NCI-H345 treated with DMSO at 0.1 percent for 48 hours (cell line): ENCODE measurements around the gene THADA.
"Not testable (repeated sequence)": the region's sequence is repeated elsewhere in the genome, so short reads cannot be mapped to it uniquely, and the experiment has no call there.

ENCODE experiments used
- DNase-seq: peaks from one replicate; lab custom pipeline; 2025; ENCODE audit not compliant: unreplicated experiment; lab: John Stamatoyannopoulos, UW

The THADA gene

GRCh38 chr2:43540021-43540779, 55.6 kb downstream of the THADA start:
- no peak for DNase-seq

DNA sequence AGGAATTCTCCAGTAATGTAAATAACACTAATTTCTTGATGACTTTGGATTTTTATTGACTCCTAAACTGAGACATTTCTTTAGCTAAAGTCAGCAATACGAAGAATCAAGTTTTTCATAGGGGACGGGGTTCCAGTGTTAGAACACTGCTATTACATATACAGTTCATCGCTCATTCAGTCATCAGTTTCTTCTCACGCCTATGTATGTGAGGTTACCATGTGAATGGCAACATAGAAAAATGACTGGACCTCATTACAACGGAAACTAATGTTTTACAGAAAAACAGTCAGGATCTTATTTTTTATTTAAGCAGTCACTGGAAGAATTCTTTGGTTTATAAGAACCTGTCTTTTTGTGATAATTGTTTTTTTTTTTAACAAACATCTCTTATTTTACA, 56.4 kb downstream of the THADA start:
- DNase-seq, result no peak

DNA sequence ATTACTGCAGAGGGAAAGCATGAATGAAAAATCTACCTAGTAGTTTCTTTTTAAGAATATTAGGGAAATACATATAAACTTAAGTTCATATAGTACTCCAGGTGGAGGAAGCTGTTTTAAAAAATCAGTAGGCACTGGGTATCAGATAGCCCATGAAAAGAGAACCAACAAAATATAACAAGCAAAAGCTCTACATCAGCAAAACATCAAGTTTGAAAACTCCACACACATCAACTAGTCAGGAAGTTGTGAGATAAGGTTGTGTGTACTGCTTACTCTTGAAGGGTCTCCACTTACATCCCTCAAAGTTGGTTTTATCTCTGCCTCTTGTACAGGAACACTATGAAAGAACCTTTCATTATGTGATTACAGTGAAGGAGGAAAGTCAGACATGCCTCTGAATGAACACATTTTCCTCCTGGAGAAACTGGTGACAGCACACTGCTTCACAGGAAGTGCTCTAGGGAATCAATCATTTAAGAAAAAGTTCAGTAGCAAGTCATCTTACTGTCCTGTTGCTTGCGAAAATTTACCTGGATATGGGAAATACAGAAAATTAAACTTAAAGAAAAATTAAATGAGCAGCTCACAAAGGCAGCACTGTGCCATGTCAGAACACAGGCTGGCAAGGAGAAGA, 57.7 kb downstream of the THADA start:
- no peak for DNase-seq

DNA sequence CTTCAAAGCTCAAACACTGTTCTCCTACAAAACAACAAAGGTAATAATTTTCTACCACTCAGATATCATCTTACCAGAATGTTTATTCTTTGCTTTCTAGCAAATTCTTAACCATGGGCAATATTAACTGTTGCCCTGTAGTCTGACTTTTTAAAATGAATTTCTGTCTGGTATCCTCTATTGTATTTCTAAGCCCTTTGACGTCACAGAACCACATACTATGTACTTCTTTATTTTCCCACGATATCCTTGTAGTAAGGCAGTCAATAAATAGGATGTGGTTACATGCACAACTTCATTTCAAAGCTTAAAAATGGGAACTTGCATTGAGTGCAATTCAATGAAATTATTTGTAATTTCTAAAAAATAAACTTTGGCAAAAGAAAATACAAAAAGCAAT, 58.7 kb downstream of the THADA start:
- no peak for DNase-seq

- no peak for DNase-seq
Measured at GRCh38 chr2:43534569-43534968, 61.3 kb downstream of the THADA start.

GRCh38 chr2:43532572-43532971, 63.3 kb downstream of the THADA start:
- DNase-seq, result not testable (repeated sequence)

DNA sequence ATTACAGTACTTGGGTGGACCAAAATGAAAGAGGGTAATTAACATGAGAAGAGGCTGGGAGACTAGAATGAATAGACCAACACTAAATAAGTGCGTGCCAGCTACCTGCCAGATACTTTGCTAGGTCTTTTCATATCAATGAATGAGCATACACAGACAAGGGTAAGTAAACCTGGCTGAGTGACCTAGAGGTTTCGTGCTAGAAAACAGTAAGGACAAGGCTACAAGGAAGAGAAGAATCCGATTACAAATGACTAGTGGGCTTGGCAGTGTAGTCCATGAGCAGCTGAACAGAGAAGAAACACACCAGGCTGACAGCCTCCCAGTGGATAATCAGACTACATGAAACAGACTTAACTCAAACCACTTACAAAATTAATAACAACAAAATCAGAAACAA, 64.6 kb downstream of the THADA start:
- no peak for DNase-seq

GRCh38 chr2:43526994-43527393, 68.8 kb downstream of the THADA start:
- no peak for DNase-seq

DNA sequence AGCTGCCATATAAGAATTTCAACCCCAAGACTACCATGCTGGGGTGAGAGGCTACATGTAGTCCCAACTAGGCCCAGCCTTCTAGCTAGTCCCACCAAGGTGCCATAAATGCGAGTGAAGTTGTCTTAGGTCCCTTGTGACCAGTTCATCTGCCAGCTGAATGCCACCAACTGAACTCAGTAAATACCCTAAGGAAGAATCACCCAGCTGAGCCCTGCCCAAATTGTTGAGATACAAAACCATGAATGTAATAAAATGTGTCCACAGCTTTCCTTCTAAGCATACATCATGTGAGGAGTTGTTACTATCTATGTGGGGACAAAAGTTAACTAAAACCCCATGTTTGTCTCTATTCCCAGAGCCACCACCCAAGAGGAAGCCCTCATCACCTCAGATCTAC, 70.3 kb downstream of the THADA start:
- DNase-seq, result no peak

DNA sequence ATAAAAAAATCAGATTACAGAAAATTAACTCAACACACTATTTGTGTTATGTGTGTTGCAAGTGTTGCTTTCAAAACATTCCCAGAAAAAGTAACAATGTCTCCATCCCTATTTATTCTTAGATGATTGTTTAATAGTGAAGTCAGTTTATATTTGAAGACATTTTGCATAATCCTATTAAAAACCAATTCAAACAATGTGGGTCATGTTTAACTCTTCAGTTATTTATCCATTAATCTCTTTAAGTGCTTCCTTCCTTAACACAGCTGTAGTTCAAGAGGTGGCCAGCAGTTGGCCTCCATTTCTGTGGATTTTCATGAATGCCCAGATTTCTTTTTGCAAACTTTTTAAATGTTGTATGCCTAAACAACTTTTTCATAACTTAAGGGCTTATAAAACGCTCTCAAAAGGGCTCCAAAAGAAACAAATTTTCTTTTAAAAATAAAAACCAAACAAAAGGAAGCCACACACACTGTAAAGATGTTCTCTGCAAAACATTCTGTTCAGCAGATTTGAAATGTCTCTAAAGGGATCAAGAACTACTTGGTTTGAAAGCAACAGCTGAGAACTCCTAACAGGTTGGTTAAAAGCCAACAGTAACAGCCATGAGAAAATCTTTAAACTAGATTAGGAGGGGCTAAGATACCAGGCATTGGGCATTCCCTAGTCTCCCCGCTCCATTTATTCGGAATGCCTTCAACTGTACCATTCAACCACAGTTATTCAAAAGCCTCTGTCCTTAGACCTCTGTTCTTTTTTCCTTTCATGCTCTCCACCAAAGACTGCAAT, 71.5 kb downstream of the THADA start:
- no peak for DNase-seq

DNA sequence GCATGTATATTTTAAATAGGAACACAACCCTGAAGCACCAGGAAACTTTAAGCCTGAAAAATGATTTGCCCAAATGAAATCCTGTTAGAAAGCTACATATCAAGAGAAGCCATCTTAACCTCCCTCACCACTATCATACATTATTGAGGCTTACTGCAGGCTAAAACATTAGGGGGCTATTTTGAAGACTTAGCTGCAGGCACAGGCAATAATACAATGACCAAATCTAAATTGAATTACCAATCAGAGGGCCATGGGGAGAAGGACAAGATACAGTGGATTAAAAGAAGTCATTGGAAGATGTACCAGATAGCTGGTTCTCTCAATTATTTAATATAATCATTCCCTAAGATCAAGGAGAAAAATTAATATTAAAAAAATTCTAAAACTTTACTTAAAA, 73.7 kb downstream of the THADA start:
- DNase-seq, result no peak

DNA sequence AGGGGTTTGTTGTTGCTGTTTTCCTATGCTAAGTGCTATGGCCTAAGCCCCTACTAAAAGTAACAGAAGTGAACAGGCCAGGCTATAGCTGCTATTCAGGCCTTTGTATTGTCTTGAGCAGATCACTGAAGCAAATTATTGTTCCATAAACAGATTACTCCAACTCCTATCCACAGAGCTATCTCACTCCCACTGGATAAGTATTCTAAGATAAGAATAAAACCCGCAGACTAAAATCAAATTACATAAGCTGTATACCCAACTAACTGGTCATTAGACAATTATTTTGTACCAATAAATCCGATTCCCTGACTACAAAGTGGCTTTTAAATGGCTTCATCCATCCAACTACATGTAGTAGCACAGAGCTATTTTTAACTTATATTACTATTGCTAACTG, 74.3 kb downstream of the THADA start:
- no peak for DNase-seq

DNA sequence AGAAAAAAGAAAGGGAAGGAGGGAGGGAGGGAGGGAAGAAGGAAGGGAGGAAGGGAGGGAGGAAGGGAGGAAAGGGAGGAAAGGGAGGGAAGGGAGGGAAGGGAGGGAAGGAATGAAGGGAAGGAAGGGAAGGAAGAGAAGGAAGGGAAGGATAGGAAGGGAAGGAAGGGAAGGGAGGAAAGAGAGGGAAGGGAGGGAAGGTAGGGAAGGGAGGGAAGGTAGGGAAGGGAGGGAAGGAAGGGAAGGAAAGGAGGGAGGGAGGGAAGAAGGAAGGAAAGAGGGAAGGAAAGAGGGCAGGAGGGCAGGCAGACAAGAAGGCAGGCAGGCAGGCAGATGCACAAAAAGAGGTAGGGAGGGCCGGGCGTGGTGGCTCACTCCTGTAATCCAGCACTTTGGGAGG, 74.9 kb downstream of the THADA start:
- DNase-seq, result no peak

GRCh38 chr2:43519643-43520221, 76.1 kb downstream of the THADA start:
- no peak for DNase-seq

DNA sequence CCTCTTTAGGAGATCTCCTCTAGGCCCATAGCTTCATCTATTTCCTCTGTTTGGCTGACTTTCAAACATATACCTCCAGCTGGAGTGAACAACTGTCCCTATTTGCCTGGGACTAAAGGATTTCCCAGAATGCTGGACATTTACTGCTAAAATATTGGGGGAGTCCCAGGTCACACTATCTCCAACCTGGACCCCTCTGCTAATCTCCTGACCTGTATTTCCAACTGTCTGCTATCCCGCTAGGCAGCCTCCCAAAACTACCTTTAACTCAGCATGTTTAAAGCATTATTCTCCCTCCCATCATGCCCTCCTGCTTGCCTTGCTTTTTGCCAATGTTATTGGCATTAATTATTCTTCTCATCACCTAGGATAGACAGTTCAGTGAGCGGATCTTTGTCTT, 77.1 kb downstream of the THADA start:
- DNase-seq, result no peak

DNA sequence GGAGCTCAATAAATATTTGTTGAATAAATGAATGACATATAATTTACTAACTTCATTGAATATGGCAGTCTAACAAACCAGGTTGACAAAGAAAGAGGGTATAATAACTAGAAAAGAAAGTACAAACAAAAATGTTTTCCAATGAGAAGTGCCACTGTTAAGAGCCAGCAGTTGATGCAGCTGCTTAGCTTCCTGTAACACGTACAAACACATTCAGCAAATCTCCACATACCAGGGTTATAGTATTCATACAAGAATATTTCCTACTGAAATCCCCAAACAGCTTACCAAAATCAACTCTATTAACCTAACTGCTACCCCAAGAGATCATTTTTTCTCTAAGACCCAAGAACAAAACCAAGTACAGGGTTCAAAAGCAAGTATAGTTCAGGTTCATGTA, 77.7 kb downstream of the THADA start:
- DNase-seq, result no peak

DNA sequence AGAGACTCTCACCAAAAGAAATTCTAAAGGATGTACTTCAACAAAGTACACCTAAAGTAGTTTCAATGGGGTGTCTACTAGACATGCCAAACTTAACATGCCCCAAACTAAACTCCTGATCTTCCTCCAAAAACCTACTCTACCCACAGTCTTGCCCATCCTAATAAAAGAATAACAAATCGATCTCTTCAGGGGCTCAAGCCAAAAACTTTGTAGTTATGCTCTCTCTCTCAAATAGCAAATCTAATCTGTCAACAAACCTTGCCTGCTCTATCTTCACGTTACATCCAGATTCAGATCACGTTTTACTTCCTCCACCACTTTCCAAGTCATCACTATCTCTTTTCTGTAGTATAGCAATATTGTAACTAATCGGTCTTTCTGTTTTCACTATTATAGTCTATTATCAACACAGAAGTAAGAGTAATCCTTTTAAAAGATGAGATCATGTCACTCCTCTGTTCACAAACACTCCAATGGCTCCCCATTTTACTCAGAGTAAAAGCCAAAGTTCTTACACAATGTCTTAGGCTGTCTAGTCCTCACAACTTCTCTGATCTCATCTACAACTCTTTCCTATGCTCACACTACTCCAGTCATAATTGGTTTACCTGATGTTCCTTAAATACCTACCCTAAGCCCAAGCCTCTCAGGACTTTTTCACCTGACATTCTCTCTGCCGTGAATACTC, 79.9 kb downstream of the THADA start:
- no peak for DNase-seq

GRCh38 chr2:43515248-43515647, 80.6 kb downstream of the THADA start:
- DNase-seq, result no peak

DNA sequence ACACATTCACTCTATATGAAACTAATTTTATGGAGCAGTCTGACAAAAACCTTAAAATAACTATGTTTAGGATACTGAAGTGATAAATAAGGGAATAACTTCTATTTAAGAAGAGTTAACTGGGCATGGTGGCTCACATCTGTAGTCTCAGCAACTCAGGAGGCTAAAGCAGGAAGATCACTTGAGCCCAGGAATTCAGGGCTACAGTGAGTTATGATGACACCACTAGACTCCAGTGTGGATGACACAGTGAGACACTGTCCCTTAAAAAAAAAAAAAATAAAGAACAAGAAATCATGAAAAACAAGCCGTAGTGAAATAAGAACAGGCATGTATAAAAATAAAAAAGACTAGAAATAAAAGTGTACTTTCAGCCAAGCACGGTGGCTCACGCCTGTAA, 82.0 kb downstream of the THADA start:
- DNase-seq, result no peak

DNA sequence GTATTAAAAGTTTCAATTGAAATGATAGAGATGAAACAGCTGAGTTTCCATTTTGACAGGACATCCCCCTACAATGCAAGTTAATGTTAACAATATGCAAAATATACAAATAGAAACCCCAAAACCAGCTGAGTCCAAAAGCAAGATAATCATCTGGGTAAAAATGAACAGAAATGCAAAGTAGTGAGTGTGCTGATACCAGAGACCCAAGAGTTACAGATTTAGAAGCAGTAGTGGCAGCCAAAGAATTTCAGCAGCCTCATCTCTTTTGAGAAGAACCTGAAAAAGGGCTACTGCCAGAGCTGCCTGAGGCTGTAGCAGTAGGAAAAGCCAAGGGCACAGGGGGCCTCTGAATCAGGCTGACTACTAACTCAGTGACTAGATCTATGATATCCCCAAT, 82.6 kb downstream of the THADA start:
- no peak for DNase-seq

GRCh38 chr2:43511199-43511598, 84.6 kb downstream of the THADA start:
- no peak for DNase-seq
